Motor neuron (in vitro differentiated cells): ENCODE data around the gene CDC40. TPM values are rescaled to one million over a fixed set of nuclear protein-coding genes. Genes with fewer than 3 reads are reported as not detected.

Experiments
- ATAC-seq, 8 experiments: fragments of 200-7000 bp; cut with Tn5 transposase; replicated peaks in 6 of 8; 2 replicates each; pipeline ENCODE4 v1.8.0; 2021; ENCODE audit warnings: mild to moderate bottlenecking in 8 of 8, moderate library complexity in 8 of 8
- H3K27ac ChIP-seq, 2 donors: fragments of 250-450 bp; sonication (Bioruptor Pico); 2 replicates each; pipeline ENCODE4 v1.9.0; 2021; ENCODE audit warnings: antibody characterized with exemption in 2 of 2, mild to moderate bottlenecking in 2 of 2, moderate library complexity in 1 of 2
- H3K4me1 ChIP-seq, 2 donors: fragments of 250-450 bp; sonication (Bioruptor Pico); replicated peaks in 1 of 2; 2 replicates each; pipeline ENCODE4 v1.6.1; 2021; ENCODE audit warnings: antibody characterized with exemption in 2 of 2, mild to moderate bottlenecking in 2 of 2, moderate library complexity in 1 of 2
- H3K4me3 ChIP-seq, 5 donors: fragments of 250-450 bp; sonication (Bioruptor Pico); 2 replicates each; pipeline ENCODE4 v1.9.0; 2021; ENCODE audit warnings: antibody characterized with exemption in 5 of 5, mild to moderate bottlenecking in 5 of 5, moderate library complexity in 4 of 5
- WGBS, 10 experiments: fragments of 450-650 bp; shearing (Covaris generic); methylation state at CpG; one replicate each; pipeline ENCODE4 v1.0.0; 2022; 5-methylcytosine and 5-hydroxymethylcytosine counted together
- in situ Hi-C, 9 experiments: fragments of 400-800 bp; cut with MboI; loops; one replicate each; pipeline ENCODE4 v1.15.0; 2021; ENCODE audit warnings: low sequenced_read_pairs in 9 of 9, low pct_unique_long_range_greater_than_20kb in 2 of 9; ENCODE audit not compliant: unreplicated experiment in 9 of 9
- total RNA-seq, 8 experiments: library from RNA; unstranded; fragments of 300-600 nt; gene quantifications; 2 replicates each; pipeline versions ENCODE4 v1.2.3 to v1.2.4, GENCODE V29; 2022

CDC40 gene
- 10 to 100 TPM; 15.7 to 23.2 (median 19.5) TPM for total RNA-seq

DNA sequence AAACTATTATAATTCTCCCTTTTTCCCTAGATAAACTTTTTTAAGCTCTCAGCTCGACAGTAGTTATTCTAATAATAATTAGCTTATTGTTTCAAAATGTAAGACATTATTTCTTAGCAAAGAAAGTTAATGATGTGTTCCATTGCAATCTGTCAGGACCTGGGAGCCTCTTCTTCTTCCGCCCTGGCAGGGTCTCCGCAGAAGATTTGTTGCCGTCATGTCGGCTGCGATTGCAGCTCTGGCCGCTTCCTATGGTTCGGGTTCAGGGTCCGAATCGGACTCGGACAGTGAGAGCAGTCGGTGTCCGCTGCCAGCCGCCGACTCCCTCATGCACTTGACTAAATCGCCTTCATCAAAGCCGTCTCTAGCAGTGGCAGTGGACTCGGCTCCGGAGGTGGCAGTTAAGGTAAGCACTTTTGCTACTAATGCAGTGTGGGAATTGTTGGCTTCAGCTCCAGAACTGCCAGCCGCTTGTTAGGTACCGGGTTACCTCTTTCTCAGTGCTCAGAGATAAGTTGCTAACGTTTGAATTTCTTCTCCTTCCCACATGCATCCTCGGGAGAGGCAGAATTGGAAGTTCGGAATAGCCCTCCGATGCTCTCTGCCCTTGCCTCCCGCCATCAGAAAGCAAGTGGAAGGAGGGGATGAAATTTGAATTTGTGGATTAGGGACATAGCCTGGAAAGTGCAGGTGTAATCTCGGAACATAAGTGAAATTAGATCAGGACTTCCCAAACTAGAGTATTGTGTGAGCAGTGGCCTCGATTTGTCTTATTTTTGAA is at the start of gene CDC40:
Gene CDC40 (plus strand): TSS at position 200 of the 781 bp plus-strand sequence. CDS start 18 bp downstream, at position 218.
- peak within 1 kb of the TSS; percentile 99 for H3K27ac ChIP-seq
- ATAC-seq = peak; percentile 27 to 41 (median 32)
- H3K4me1 ChIP-seq = peaks cover 19 to 28% of the 10 kb centered on the region in 2 donors
- H3K4me3 ChIP-seq = peak within 1 kb of the TSS; percentile 80 to 98 (median 84)
- in situ Hi-C loops = no loop called here
- WGBS, 10 experiments = 0 to 6% (median 1%) methylated on average over 2 to 24 of the region's 28 CpGs; no CpG with 5 or more reads in 1 of the 10 experiments

DNA sequence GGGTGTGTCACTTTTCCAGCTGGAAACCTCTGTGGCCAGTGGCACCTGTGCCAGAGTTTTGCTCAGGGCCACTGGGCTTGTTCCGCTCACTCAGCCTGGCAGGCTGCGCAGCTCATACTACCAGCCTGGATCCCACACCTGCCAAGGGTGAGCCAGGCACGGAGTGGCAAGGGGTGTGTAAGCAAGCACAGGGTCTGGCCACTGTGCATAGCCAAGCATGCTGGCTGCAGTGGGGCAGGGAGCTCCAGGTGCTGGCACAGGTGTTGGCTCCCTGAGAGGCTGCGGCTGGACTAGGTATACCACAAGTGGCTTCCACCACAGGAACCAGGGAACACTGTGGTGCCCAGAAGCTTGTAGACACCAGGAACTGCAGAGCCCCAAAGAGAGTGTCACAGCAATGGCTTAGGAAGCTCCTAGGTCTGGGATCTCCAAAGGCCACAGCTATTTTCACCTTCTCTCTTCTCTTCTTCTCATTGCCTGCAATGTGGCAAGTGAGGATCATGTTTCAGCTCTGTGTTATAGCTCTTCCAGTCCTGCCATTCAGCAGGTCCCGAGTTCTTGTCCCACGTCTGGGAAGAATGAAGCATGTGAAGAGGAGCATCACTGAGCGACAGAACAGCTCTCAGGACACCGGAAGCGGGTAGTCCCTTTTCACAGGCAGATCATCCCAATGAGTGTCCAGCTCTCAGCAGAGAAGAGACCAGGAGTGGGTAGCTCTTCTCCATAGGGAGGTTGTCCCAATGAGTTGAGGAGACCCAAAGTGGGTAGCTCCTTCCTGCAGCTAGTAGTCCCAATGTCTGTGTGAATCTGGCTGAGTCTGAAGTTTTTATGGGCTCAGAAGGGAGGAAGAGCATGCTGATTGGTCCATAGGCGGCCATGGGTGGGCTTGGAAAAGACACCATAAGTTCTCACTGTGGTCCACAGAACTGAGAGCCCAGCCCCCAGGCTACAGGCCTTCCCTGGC is 42.0 kb upstream of the CDC40 start:
- ATAC-seq = no peak
- 89 to 100% (median 97%) methylated on average over 1 to 6 of the region's 10 CpGs; no CpG with 5 or more reads in 5 of the 10 experiments for WGBS, 10 experiments
- Histone ChIP-seq H3K4me3 (no peak overlapping the region), H3K27ac (no peak overlapping the region), H3K4me1 (no peaks in the 10 kb centered on the region)
- in situ Hi-C loops = no loop called here

DNA sequence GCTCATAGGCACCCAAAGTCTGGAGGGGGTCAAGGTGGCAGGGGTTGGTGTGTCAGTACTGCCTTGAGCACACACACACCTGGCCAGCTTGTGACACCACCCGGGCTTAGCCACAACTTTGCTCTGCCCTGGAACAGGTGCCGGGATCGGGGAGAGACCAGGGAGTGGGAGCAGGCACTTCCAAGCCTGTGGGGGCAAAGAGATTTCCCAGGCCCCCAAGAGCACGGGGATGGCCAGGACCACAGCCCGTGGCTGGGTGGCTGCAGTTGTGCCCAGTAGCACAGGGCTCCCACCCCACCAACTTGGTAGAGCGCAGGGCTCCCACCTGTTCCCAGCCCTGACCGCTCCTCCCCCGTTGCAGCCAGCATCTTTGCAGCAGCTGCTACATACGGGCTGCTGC is 41.2 kb upstream of the CDC40 start:
- Histone ChIP-seq H3K4me1 (no peaks in the 10 kb centered on the region), H3K4me3 (no peak overlapping the region), H3K27ac (no peak overlapping the region)
- ATAC-seq = no peak
- in situ Hi-C loops = no loop called here
- 87 to 100% (median 94%) methylated on average over 1 to 4 of the region's 9 CpGs; no CpG with 5 or more reads in 6 of the 10 experiments for WGBS, 10 experiments

DNA sequence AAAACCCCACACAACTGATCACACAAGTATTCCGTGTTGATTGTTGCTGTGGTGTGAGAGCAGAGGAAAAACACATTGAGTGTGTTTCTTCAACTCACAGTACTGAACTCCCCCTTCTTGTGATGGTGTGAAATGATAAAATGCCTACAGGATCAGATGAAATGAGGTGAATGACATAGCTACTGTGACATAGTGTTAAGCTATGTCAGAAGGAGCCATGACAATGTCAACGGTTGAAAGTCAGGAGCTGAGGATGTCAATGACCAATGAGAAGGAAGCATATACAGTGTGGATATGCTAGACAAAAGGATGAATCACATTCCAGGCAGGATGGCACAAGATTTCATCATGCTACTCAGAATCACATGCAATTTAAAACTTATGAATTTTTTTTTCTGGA is 39.6 kb upstream of the CDC40 start:
- Histone ChIP-seq H3K4me3 (no peak overlapping the region), H3K4me1 (no peaks in the 10 kb centered on the region), H3K27ac (peak overlapping the region in 1 of 2 donors; percentile 65)
- in situ Hi-C loops = no loop called here
- peak in 6 of 8 experiments; percentile 58 to 100 (median 94) for ATAC-seq
- 60 to 100% (median 95%) methylated on average over 1 to 2 of the region's 2 CpGs for WGBS, 10 experiments

DNA sequence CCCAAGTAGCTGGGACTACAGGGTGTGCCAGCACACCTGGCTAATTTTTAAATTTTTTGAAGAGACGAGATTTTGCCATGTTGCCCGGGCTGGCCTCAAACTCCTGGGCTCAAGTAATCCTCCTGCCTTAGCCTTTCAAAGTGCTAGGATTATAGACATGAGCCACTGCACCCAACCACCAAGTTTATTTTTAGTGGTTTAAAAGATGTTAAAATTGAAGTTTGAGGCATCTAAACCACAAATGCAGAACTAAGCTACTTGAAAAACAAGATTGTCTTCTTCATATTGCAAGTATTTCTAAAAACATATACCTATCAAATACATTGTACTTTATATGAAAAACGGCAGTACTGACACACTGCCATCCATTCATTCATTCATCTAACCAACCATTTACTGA is 32.4 kb upstream of the CDC40 start:
- WGBS, 10 experiments = 80 to 100% (median 94%) methylated on average over 1 to 3 of the region's 3 CpGs; no CpG with 5 or more reads in 2 of the 10 experiments
- Histone ChIP-seq H3K4me1 (no peaks in the 10 kb centered on the region), H3K27ac (no peak overlapping the region), H3K4me3 (no peak overlapping the region)
- in situ Hi-C loops = no loop called here
- no peak for ATAC-seq

DNA sequence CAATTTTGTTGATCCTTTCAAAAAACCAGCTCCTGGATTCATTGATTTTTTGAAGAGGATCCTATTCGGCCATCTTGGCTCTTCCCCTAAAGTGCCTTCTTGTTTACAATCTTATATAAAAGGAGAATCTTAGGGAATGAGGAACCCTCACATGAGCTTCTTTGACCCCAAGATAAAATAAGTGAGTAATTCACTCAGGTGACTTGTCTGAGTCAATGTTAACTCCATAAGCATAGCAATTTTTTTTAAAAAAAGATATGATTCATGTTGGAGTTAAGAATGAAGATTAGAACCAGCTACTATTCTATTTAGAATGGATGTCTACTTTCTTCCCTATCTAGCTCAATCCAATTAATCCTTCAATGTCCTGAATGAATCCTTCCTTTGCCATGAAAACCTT is 21.7 kb upstream of the CDC40 start:
- Histone ChIP-seq H3K4me3 (no peak overlapping the region), H3K27ac (no peak overlapping the region), H3K4me1 (no peaks in the 10 kb centered on the region)
- in situ Hi-C loops = no loop called here
- ATAC-seq = no peak
- WGBS, 10 experiments = 100% methylated on average over 1 of the region's 1 CpG; no CpG with 5 or more reads in 6 of the 10 experiments

DNA sequence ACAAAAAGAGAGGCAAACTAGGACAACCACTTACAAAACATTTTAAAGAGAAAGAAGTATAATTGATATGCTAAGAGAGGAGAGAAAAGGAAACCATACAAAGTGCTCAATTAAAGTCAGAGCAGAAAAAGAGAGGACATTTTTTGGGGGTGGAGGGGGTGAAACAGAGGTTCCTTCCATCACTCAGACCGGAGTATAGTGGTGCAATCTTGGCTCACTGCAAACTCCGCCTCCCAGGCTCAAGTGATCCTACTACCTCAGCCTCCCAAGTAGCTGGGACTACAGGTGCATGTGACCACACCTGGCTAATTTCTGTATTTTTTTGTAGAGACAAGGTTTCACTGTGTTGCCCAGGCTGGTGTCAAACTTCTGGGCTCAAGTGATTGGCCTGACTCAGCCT is 10.1 kb upstream of the CDC40 start:
- Histone ChIP-seq H3K4me1 (peaks cover under 1 to 4% of the 10 kb centered on the region in 2 donors), H3K4me3 (no peak overlapping the region), H3K27ac (no peak overlapping the region)
- in situ Hi-C loops = no loop called here
- 79 to 100% (median 93%) methylated on average over 1 to 2 of the region's 2 CpGs; no CpG with 5 or more reads in 3 of the 10 experiments for WGBS, 10 experiments
- ATAC-seq = no peak

DNA sequence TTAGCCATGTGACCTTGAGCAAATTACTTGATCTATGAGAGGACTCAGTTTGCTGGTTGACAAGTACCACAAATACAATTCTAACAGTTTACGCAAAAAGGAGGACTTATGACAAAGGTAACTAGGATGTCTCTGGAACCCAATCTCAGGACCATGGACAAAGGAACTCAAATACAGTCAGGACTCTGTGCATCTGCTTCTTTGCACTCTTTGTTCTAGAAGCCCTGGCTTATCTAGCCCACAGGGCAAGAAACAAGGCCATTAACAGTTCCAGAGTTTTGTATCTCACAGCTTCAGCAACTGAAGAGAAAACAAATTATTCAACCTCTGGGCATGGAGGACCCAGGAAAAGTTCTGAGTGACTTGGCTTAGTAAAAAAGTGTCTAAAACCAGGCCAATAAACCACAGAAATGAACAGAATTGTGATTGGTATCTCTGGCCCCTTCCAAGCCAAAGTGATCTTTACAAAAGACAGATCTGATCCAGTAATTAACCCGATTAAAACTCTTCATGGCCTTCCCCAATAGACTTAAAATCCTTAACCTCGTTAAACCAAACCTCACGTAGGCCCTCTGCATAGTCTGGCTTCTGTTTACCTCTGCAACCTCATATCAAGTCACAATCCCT is 6.6 kb upstream of the CDC40 start:
- Histone ChIP-seq H3K4me1 (peaks cover 4 to 15% of the 10 kb centered on the region in 2 donors), H3K27ac (no peak overlapping the region), H3K4me3 (no peak overlapping the region)
- in situ Hi-C loops = no loop called here
- WGBS, 10 experiments = 75 to 100% (median 85%) methylated on average over 1 to 4 of the region's 4 CpGs
- no peak for ATAC-seq

DNA sequence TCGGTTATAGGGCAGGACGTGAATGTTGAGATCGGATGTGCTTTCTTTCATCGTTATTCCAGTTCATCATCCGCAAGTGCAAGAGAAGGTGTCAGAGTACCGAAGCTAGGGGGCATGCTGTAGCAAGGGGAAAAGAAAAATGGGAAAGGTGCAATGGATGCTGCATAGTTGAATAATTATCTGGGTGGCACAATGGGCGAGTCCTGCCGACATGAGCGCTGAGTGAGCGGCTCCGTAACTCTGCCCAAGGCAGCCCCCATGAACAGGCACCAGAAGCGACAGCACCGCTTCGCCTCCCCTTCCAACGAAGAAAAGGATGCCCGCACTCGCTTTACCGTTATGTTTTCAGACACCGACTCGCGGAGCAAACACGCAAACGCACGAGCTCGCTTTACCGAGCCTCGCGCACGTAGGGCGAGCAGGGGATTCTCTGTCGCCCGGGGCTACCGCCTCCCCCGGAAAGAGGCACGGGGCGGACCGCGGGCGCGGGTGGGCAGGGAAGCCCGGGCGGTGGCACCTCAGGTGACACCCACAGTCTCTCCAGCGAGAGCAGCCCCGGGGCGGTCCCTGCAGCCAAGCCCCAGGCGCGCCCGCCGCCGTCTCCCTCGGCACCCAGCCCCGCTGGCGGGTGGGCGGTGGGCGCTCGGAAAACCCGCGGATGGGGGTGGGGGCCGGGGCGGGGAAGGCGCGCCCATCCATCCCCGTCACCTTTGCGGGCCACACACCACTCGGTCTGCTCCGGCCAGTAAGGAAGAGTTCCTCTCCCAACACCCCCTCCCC is 1.4 kb upstream of the CDC40 start:
- in situ Hi-C loops = no loop called here
- peak overlapping the region; percentile 80 to 98 (median 84) for H3K4me3 ChIP-seq
- WGBS, 10 experiments = 0 to 2% (median 0%) methylated on average over 2 to 27 of the region's 66 CpGs
- peaks cover 20 to 32% of the 10 kb centered on the region in 2 donors for H3K4me1 ChIP-seq
- ATAC-seq = peak; percentile 7 to 45 (median 34)
- peak overlapping the region; percentile 99 for H3K27ac ChIP-seq

DNA sequence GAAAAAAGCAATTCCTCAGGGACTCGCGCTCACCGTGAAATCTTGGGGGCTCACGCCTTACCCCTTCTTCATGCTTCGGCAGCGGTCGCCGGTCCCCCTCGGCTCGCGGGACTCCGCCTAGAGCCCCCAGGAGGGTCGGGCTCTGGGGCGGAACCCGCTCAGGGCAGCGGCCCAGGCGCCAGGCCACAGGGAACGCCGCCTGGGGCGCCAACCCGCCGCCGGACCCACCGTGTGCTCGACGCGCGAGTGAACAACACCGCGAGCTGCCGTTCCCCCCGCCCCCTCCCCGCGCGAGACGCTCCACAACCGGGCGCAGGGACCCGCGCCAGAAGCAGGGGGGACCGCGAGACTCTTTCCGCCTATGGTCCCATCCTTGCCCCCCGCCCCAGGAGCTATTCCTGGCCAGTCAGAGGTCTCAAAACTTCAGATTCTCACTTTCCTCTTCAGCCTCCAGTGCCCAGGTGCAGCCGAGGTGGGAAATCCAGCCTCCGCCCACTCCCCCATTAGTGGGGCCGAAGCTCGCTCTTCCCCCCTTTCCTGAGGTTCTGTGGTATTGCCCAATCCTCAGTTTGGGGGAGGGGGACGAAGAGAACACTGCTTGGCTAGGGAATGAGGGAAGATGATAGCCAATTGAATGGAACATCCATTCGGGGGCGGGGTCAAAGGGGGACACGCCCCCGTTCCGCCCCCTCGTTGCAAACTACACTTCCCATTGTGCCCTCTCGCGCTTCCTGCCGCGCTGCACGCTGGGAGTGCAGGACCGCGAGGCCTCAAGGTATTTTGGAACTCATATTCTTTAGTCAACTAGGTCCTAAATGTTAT is 610 bp upstream of the CDC40 start, which contains the start of gene WASF1:
Gene WASF1 (minus strand): TSS at position 265 of the 822 bp plus-strand sequence. CDS start 52,069 bp downstream, outside the sequence.
- Histone ChIP-seq H3K4me3 (peak within 1 kb of the TSS; percentile 80 to 98 (median 84)), H3K27ac (peak within 1 kb of the TSS; percentile 99), H3K4me1 (peaks cover 19 to 32% of the 10 kb centered on the region in 2 donors)
- WGBS, 10 experiments = 0 to 6% (median 1%) methylated on average over 1 to 29 of the region's 62 CpGs; no CpG with 5 or more reads in 1 of the 10 experiments
- in situ Hi-C loops = no loop called here
- peak; percentile 82 to 89 (median 85) for ATAC-seq
